GM19372 (cell line): ENCODE results near the gene MOSMO.
"Not testable (repeated sequence)": the region's sequence is repeated elsewhere in the genome, so short reads cannot be mapped to it uniquely, and the experiment has no call there.

ENCODE experiments used
- ATAC-seq: cut with Tn5 transposase; IDR thresholded peaks from one replicate; pipeline ENCODE4 v1.9.1; 2021; ENCODE audit warnings: mild to moderate bottlenecking, low read depth, moderate library complexity; ENCODE audit not compliant: unreplicated experiment

MOSMO gene

GRCh38 chr16:22034503-22034902 lies 26.6 kb downstream of the MOSMO start:
- no peak for ATAC-seq

DNA sequence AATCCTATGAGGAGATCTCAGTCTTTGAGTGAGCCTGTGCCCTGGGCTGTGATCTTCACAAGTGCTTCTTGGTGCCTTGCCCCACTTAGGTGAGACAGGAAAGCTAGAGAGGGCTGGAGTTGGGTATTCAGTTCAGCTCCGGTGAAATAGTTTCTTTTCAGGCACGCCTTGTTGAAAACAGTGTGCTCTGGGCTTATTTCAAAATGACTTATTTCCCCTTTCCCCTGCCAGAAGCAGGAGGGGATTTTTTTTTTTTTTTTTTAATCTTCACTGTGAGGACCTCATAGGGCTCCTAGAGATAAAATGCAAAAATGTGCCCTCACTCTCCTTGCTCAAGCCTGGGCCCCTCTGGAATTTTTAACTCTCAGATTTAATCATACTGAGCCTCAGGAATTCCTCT lies 27.2 kb downstream of the MOSMO start:
- ATAC-seq, result no peak

DNA sequence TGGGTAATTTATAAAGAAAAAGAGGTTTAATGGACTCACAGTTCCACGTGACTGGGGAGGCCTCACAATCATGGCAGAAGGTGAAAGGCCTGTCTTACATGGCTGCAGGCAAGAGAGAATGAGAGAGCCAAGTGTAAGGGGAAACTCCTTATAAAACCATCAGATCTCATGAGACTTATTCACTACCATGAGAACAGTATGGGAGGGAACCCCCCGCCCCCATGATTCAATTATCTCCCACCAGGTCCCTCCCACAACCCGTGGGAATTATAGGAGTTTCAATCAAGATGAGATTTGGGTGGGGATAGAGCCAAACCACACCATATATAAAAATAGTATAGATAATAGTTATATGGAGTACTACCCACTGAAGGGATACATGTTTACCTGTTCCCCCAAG lies 36.0 kb downstream of the MOSMO start:
- ATAC-seq, result not testable (repeated sequence)

DNA sequence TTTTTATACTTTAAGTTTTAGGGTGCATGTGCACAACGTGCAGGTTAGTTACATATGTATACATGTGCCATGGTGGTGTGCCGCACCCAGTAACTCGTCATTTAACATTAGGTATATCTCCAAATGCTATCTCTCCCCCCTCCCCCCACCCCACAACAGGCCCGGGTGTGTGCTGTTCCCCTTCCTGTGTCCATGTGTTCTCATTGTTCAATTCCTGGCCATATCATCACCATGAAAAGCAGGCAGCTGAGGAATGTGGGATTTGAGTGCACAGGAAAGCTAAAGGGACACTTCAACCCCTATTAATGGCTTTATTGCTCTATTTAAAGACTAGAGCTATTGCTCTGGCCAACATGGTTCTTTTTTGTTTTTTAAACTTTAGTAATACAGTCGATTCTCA lies 38.0 kb downstream of the MOSMO start:
- ATAC-seq, result not testable (repeated sequence)

- no peak for ATAC-seq
Measured at GRCh38 chr16:22050963-22051362, 43.1 kb downstream of the MOSMO start.

- ATAC-seq, result no peak
Measured at GRCh38 chr16:22052980-22053379, 45.1 kb downstream of the MOSMO start.

GRCh38 chr16:22053921-22054341 lies 46.0 kb downstream of the MOSMO start:
- ATAC-seq, result no peak

- ATAC-seq, result no peak
Measured at GRCh38 chr16:22054847-22055590, 47.1 kb downstream of the MOSMO start.

GRCh38 chr16:22055881-22056280 lies 48.0 kb downstream of the MOSMO start:
- ATAC-seq, result no peak

- no peak for ATAC-seq
Measured at GRCh38 chr16:22063888-22064467, 56.1 kb downstream of the MOSMO start.

GRCh38 chr16:22065252-22065651 lies 57.3 kb downstream of the MOSMO start:
- ATAC-seq, result no peak

DNA sequence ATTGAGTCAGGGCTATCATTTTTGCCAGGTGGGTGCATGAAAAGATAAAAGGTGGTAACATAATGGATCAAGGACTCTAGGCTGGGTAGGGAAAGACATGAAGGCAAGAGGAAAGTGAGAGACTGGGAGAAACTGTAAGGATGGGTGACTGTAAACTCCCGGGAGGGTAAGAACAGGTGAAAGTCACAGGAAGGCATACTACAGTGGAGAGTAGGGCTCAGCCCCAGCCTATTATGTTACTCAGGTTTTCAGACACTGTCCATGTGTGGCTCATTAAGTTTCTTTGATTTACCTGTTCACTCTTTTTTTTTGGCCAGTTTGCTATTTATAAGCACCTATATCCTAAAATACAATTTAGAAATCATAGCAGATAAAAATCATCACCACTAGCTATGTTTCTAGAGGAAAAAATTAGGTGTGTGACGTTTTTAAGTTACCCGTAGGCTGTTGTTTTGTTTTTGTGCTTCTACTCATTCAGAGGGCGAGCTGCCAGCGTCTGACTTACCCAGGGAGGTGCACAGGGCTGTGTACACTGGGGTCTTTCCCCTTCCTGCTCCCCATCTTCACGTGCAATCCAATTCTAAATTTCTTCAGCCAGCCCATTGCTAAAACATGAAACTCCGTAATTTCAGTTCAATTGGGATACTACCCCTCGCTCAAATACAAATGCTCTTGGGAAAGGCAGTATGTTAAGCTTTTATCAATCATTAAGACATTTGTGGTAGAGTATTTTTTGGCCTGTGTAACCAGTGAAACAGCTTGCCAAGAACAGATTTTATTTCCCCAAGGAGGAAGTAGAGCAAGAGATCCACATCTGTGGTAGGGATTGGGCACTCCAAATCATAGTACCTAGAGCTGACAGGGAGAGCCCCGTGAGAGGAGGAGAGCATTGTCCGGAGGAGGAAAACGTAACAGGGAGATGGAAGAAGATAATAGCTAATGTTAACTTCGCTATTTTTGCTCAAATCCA lies 62.7 kb downstream of the MOSMO start:
- no peak for ATAC-seq

DNA sequence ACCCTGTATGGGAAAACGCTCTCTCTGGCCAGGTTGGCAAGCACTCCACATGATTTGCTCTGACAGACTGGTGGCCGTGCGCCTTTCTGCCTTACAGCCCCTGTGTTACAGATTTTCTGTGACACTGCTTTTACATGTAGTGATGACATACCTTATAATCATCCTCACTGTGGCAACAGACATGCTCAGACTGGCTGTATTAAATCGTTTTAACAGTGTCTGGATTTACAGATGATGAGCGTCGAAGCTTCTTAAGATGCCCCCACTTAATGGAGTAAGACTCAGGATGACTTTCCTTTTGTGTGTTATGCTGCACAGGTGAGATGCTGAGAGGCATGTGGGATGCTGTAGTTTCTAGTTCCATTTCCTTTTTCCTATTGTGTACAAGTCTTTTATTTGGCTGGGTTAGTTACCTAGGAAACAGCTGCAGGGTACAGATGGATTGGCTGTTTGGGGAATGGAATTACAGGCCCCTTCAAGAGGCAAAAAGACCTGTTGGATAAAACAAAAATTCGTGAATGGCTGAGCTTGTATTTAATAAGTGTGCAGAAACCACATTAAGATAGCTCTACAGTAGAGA lies 63.5 kb downstream of the MOSMO start:
- ATAC-seq, result no peak

- no peak for ATAC-seq
Measured at GRCh38 chr16:22073350-22073749, 65.4 kb downstream of the MOSMO start.

DNA sequence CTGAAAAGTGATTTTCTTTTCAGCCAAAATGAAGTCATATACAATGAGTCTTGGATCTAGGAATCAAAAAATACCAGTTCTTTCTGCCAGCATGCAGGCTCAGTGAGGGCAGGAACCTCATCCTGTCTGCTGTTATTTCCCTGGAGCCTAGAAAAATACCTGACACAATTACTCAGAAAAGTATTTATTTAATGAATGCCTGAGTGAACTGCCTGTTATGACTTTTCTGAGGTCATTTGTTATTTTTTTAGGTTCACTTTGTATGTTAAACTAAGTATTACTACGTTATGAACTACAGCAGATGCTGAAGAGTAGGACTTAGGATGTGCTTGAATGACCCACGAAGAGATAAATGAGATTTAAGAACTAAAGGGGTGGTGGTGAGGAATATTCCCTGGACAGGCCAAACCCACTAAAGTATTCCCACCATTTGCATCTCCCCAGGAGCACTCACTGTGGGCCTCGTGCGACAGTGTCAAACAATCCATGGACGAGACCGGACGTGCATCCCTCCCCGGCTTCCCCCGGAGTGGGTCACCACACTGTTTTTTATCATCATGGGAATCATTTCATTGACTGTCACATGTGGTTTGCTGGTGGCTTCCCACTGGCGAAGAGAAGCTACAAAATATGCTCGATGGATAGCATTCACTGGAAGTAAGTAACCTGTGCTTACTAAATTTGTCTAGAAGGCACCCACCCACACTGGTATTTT lies 67.3 kb downstream of the MOSMO start:
- no peak for ATAC-seq

DNA sequence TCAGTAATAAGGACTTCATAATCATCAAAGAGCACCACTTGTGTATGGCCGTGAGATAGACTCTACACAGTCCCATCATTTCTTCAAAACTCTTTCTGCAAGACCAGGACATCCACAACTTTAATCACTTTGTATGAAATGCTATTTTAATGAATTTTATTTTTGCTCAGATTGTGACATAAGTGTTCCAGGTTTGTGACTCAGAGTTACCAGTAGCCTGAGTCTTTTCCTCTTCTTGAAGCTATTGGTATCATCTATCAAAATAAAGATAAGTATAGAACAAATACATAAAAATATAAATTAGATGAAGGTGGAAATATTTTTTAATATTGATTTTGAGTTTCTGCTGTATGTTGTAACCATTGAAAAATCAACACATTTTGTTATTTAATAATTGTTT lies 67.9 kb downstream of the MOSMO start:
- ATAC-seq, result no peak

DNA sequence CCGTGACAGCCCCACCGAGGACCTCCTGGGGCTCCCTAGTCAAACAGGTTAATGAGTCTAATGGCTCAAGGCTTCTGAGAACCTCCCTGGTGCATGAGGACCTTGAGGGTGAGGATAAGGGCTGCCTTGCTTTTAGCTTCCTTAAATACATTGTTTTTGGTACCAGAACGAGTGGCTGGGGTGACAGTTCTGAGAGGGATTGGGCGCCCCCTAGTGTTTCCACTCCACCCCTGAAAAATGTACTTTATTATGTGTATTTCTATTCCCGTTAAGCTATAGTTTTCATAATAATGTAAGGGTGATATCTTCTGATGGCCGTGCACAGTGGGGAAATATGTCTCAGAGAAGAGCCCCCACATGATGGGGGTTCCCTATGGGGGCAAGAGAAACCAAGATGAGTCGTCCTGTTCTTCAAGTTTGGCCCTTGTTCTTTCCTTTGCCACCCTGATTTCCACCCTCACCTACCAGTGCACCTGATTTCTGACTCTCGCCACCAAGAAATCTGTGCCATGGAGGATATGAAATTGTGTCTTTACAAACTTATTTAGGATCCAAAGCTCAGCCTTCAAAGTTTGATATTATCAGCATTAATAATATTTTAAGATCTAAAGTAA lies 69.9 kb downstream of the MOSMO start:
- ATAC-seq, result no peak

DNA sequence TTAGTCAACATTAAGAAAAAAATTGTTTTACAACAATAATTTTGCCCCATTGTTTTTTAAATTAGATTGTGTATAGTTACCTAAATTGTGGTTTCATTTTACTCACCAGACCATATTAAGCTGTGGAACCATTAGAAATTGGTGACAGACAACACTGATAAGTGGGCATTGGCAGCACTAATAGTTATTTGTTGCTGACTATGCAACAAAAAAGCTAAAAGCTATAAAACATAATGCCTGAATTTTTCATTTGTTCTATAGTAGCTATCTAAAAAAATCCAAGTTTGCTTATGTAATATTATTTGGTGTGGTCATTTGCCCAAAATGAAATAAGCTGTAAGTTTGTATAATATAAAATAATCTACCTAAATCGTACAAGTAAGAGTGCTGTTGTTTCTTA lies 70.7 kb downstream of the MOSMO start:
- ATAC-seq, result no peak

GRCh38 chr16:22081050-22081449 lies 73.1 kb downstream of the MOSMO start:
- no peak for ATAC-seq

- no peak for ATAC-seq
Measured at GRCh38 chr16:22086440-22086839, 78.5 kb downstream of the MOSMO start.
